ENCODE results near the gene C11orf91. TPM values are rescaled to one million over a fixed set of nuclear protein-coding genes. Genes with fewer than 3 reads are reported as not detected.

C11orf91 gene
- total and polyA plus RNA-seq, 2 of the 8 experiments (the other 6 are each of a cell fraction or from before 2014, with no cell fraction given) = not detected

- TF ChIP-seq TEAD4 (IDR thresholded peaks at IDR 0.05; ENCODE audit: low read depth, low read length) = no peak
Measured at GRCh38 chr11:33682446-33682845, 18.2 kb downstream of the C11orf91 start (continued).

Data from H1 (cell line).